ENCODE measurements around the gene CLDN34. TPM values are rescaled to one million over a fixed set of nuclear protein-coding genes. Genes with fewer than 3 reads are reported as not detected.

The CLDN34 gene
- total and polyA plus RNA-seq, 2 donors (not counting 1 experiment from before 2014, with no cell fraction given): not detected

DNA sequence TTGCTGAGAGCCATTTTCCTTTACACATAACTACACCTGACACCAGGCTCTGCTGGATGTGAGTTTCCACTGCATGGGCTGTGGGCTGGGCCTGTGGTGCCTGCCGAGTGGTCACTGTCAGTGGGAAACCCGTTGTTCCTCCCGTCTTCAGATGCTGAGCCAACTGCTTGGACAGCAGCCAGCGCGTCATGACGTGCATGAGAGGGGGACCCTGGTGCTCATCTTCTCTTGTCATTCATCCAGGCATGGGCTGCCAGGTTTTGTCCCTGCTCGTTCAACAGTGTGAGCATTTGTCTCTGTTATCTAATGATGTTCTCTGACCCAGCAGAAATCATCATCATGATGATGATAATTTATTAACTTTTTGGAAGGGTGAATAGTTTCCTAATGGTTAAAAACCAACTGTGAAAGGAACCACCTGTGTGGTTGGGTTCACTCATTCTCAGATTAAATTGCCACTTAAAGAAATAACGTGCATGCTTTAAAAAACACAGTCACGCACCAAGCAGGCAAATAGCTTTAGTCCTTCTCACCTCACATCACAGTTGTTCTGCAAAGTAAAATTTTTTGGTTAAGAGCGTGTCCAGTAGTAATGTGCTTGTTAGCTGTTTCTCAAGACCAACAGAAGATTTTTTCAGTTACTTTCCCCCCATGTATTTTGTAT lies 19.9 kb upstream of the CLDN34 start:
- no peak overlapping the region for H2AFZ ChIP-seq (ENCODE audit: insufficient read depth, low read depth, low read length, poor library complexity, severe bottlenecking)
- no peak overlapping the region for H3K27ac Mint-ChIP-seq
- H3K9me3 Mint-ChIP-seq (ENCODE audit: insufficient read depth): no peaks in the 10 kb centered on the region
- no peaks in the 10 kb centered on the region for H4K20me1 ChIP-seq (ENCODE audit: control insufficient read depth, insufficient read depth, low read length, poor library complexity, severe bottlenecking)
- H3K27me3 Mint-ChIP-seq: no peaks in the 10 kb centered on the region
- peaks cover 5 to 6% of the 10 kb centered on the region in 2 donors for H3K4me1 ChIP-seq (ENCODE audit: control insufficient read depth in 2 of 2, insufficient read depth in 2 of 2, low read length in 2 of 2)
- H3K27me3 ChIP-seq (replicated peaks in 1 of 4; ENCODE audit: control extremely low read depth in 1 of 4, control insufficient read depth in 3 of 4, insufficient read depth in 4 of 4, low read length in 3 of 4): no peaks in the 10 kb centered on the region
- ChIA-PET POLR2A (no interaction called here), CTCF (no interaction called here)
- peaks cover 0 to 2% (median 0%) of the 10 kb centered on the region in 3 donors for H3K9me3 ChIP-seq (ENCODE audit: control extremely low read depth in 1 of 3, control insufficient read depth in 2 of 3, insufficient read depth in 1 of 3, low read length in 2 of 3)
- no peak overlapping the region for H3K4me3 Mint-ChIP-seq
- 18% methylated on average over 3 of the region's 10 CpGs for WGBS (ENCODE audit: insufficient coverage)
- H3K4me1 Mint-ChIP-seq: peaks cover 9% of the 10 kb centered on the region
- TF ChIP-seq, protein P1, sequence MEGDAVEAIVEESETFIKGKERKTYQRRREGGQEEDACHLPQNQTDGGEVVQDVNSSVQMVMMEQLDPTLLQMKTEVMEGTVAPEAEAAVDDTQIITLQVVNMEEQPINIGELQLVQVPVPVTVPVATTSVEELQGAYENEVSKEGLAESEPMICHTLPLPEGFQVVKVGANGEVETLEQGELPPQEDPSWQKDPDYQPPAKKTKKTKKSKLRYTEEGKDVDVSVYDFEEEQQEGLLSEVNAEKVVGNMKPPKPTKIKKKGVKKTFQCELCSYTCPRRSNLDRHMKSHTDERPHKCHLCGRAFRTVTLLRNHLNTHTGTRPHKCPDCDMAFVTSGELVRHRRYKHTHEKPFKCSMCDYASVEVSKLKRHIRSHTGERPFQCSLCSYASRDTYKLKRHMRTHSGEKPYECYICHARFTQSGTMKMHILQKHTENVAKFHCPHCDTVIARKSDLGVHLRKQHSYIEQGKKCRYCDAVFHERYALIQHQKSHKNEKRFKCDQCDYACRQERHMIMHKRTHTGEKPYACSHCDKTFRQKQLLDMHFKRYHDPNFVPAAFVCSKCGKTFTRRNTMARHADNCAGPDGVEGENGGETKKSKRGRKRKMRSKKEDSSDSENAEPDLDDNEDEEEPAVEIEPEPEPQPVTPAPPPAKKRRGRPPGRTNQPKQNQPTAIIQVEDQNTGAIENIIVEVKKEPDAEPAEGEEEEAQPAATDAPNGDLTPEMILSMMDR (IDR thresholded peaks at IDR 0.05): no peak
- TF ChIP-seq EZH2 (IDR thresholded peaks at IDR 0.05; ENCODE audit: borderline replicate concordance, insufficient read depth, low read depth, low read length, poor library complexity, severe bottlenecking): no peak
- no peak overlapping the region for H3K9ac ChIP-seq (ENCODE audit: low read length)
- H3K27ac ChIP-seq (ENCODE audit: low read length in 2 of 2): no peak overlapping the region
- H3K4me2 ChIP-seq (replicated peaks; ENCODE audit: low read depth, low read length, poor library complexity, severe bottlenecking): no peak overlapping the region
- no peaks in the 10 kb centered on the region for H3K79me2 ChIP-seq (ENCODE audit: control insufficient read depth, insufficient read depth, low read length)
- DNase-seq (no peak), ATAC-seq (ENCODE audit: low read depth) (no peak)
- H3K4me3 ChIP-seq (ENCODE audit: control extremely low read depth in 1 of 5, extremely low read depth in 1 of 5, insufficient read depth in 1 of 5, low read depth in 2 of 5, low read length in 4 of 5): no peak overlapping the region
- intact Hi-C loops (cut with micrococcal nuclease): loop anchor here (10.0 kb wide), 1 partner anchor 62 kb away; no protein-coding TSS in a partner anchor
- no peaks in the 10 kb centered on the region for H3K36me3 ChIP-seq (replicated peaks in 1 of 2; ENCODE audit: control extremely low read depth in 1 of 2, control insufficient read depth in 1 of 2, extremely low read depth in 1 of 2, insufficient read depth in 2 of 2, low read length in 1 of 2)

DNA sequence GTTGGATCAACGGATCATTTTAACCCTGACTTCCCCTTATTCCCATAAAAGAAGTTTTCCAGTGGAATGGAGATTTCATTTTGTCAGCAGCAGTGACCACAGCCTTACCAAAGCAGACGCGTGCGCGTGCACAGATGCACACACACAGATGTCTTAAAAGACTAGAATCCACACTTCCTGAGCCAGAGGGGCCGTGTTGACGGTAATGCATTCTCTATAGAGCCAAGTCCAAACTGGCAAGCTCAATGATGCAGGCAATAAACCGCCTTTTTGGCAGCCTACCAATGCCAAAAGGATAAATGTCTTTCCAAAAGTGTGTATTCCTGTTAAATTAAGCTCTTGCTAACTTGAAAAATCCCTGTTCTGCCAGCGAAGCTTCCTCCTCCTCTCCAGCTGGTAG lies 18.8 kb upstream of the CLDN34 start:
- no peak for DNase-seq
- TF ChIP-seq, protein P1 (IDR thresholded peaks at IDR 0.05): no peak
- TF ChIP-seq EZH2 (IDR thresholded peaks at IDR 0.05; ENCODE audit: borderline replicate concordance, insufficient read depth, low read depth, low read length, poor library complexity, severe bottlenecking): no peak
- Mint-ChIP-seq H3K4me3 (no peak overlapping the region), H3K4me1 (peaks cover under 1% of the 10 kb centered on the region), H3K27ac (no peak overlapping the region), H3K9me3 (ENCODE audit: insufficient read depth) (no peaks in the 10 kb centered on the region), H3K27me3 (no peaks in the 10 kb centered on the region)
- POLR2A ChIA-PET: no interaction called here
- H3K27ac ChIP-seq (ENCODE audit: low read length in 2 of 2): no peak overlapping the region
- H3K79me2 ChIP-seq (ENCODE audit: control insufficient read depth, insufficient read depth, low read length): no peaks in the 10 kb centered on the region
- H4K20me1 ChIP-seq (ENCODE audit: control insufficient read depth, insufficient read depth, low read length, poor library complexity, severe bottlenecking): no peaks in the 10 kb centered on the region
- no peaks in the 10 kb centered on the region for H3K27me3 ChIP-seq (replicated peaks in 1 of 4; ENCODE audit: control extremely low read depth in 1 of 4, control insufficient read depth in 3 of 4, insufficient read depth in 4 of 4, low read length in 3 of 4)
- no peak overlapping the region for H3K9ac ChIP-seq (ENCODE audit: low read length)
- peaks cover 0 to 13% (median 9%) of the 10 kb centered on the region in 3 donors for H3K9me3 ChIP-seq (ENCODE audit: control extremely low read depth in 1 of 3, control insufficient read depth in 2 of 3, insufficient read depth in 1 of 3, low read length in 2 of 3)
- intact Hi-C loops (cut with micrococcal nuclease): loop anchor here (10.0 kb wide), 1 partner anchor 64 kb away; no protein-coding TSS in a partner anchor
- no peaks in the 10 kb centered on the region for H3K4me1 ChIP-seq (ENCODE audit: control insufficient read depth in 2 of 2, insufficient read depth in 2 of 2, low read length in 2 of 2)
- CTCF ChIA-PET: no interaction called here
- no peak for ATAC-seq (ENCODE audit: low read depth)
- WGBS (ENCODE audit: insufficient coverage): 46% methylated on average over 3 of the region's 9 CpGs
- no peak overlapping the region for H2AFZ ChIP-seq (ENCODE audit: insufficient read depth, low read depth, low read length, poor library complexity, severe bottlenecking)
- no peak overlapping the region for H3K4me3 ChIP-seq (ENCODE audit: control extremely low read depth in 1 of 5, extremely low read depth in 1 of 5, insufficient read depth in 1 of 5, low read depth in 2 of 5, low read length in 4 of 5)
- no peak overlapping the region for H3K4me2 ChIP-seq (replicated peaks; ENCODE audit: low read depth, low read length, poor library complexity, severe bottlenecking)
- H3K36me3 ChIP-seq (replicated peaks in 1 of 2; ENCODE audit: control extremely low read depth in 1 of 2, control insufficient read depth in 1 of 2, extremely low read depth in 1 of 2, insufficient read depth in 2 of 2, low read length in 1 of 2): no peaks in the 10 kb centered on the region
